HepG2 (cell line): ENCODE data around the gene CLDN11. TPM values are rescaled to one million over a fixed set of nuclear protein-coding genes. Genes with fewer than 3 reads are reported as not detected.

ENCODE experiments used
- ATAC-seq: fragments of 200-7000 bp; cut with Tn5 transposase; 3 replicates; pipeline ENCODE4 v1.9.1; 2020; ENCODE audit warnings: mild to moderate bottlenecking, moderate library complexity
- BruUV-seq: library from RNA; stranded (reverse); fragments of 400-500 nt; replicated peaks from 2 replicates; lab custom pipeline; 2021; lab: Mats Ljungman, UMichigan
- CTCF ChIA-PET: fragments of 300-600 bp; formaldehyde crosslinking; extraction: SDS; loops from one replicate; lab custom pipeline; 2021; ENCODE audit warnings: low total read pairs, inconsistent platforms, low intra/inter-chr PET ratio; lab: Yijun Ruan, JAX
- POLR2A ChIA-PET: fragments of 350-600 bp; sonication (Branson Sonifier 250); formaldehyde crosslinking; loops from one replicate; lab custom pipeline; 2020; ENCODE audit warnings: antibody characterized with exemption, inconsistent platforms; lab: Yijun Ruan, JAX
- DNase-seq: peaks from one replicate; pipeline ENCODE4 v3.0.0-alpha.2; 2015; ENCODE audit warnings: low spot score
- FAIRE-seq: peaks from 3 replicates; lab custom pipeline; 2011; peaks lifted over from hg19 to GRCh38; lab: Jason Lieb, UNC
- H2AFZ ChIP-seq: one replicate; pipeline ENCODE4 v1.6.1; 2011; ENCODE audit warnings: low read length, inconsistent platforms
- H3K27ac ChIP-seq: fragments of 300-600 bp; 3 replicates; pipeline ENCODE4 v1.8.0; 2011; ENCODE audit warnings: mixed run types, mild to moderate bottlenecking, mixed read lengths, low read length, inconsistent platforms; ENCODE audit not compliant: insufficient read depth; ENCODE audit errors: extremely low read length
- H3K27me3 ChIP-seq, 2 experiments: fragments of 200-600 bp in 1 of 2; 2 replicates in 1 of 2; 3 replicates in 1 of 2; pipeline versions ENCODE4 v1.6.0 to v1.8.0; 2011; ENCODE audit warnings: low read length in 2 of 2, mild to moderate bottlenecking in 2 of 2, moderate library complexity in 2 of 2, inconsistent platforms in 1 of 2; ENCODE audit not compliant: insufficient read depth in 2 of 2, control insufficient read depth in 1 of 2
- H3K36me3 ChIP-seq, 2 experiments: fragments of 200-600 bp in 1 of 2; replicated peaks in 1 of 2; 2 replicates in 1 of 2; 3 replicates in 1 of 2; pipeline versions ENCODE4 v1.5.1 to v1.8.0; 2011; ENCODE audit warnings: low read length in 2 of 2, inconsistent platforms in 1 of 2; ENCODE audit not compliant: insufficient read depth in 2 of 2, control insufficient read depth in 1 of 2
- H3K4me1 ChIP-seq: 2 replicates; pipeline ENCODE4 v1.5.1; 2012; ENCODE audit warnings: low read length, inconsistent platforms; ENCODE audit not compliant: insufficient read depth
- H3K4me2 ChIP-seq: 2 replicates; pipeline ENCODE4 v1.6.0; 2011; ENCODE audit warnings: low read depth, low read length, inconsistent platforms
- H3K4me3 ChIP-seq, 3 experiments: fragments of 200-600 bp in 1 of 3; sonication (generic), shearing (Covaris generic) in 1 of 3; replicated peaks in 1 of 3; 2 replicates each; pipeline ENCODE4 v1.5.1; 2011 to 2016; ENCODE audit warnings: low read length in 3 of 3, inconsistent platforms in 2 of 3, low read depth in 2 of 3, mild to moderate bottlenecking in 2 of 3, control low read depth in 1 of 3, mixed read lengths in 1 of 3; ENCODE audit not compliant: insufficient read depth in 1 of 3
- H3K79me2 ChIP-seq: one replicate; pipeline ENCODE4 v1.6.1; 2011; ENCODE audit warnings: low read length, inconsistent platforms; ENCODE audit not compliant: insufficient read depth
- H3K9ac ChIP-seq: 2 replicates; pipeline ENCODE4 v1.6.0; 2011; ENCODE audit warnings: mild to moderate bottlenecking, low read depth, low read length, inconsistent platforms; ENCODE audit not compliant: insufficient read depth
- H3K9me3 ChIP-seq: 2 replicates; pipeline ENCODE4 v1.5.1; 2012; ENCODE audit warnings: mild to moderate bottlenecking, low read length
- H4K20me1 ChIP-seq: 2 replicates; pipeline ENCODE4 v1.6.0; 2011; ENCODE audit warnings: inconsistent platforms, mild to moderate bottlenecking, low read length, moderate library complexity; ENCODE audit not compliant: insufficient read depth
- MBD4 ChIP-seq: IDR thresholded peaks from 2 replicates; pipeline ENCODE4 v1.6.1; 2012; ENCODE audit warnings: low read length, inconsistent platforms, borderline replicate concordance
- NR2F2 ChIP-seq: IDR thresholded peaks from 2 replicates; pipeline ENCODE4 v1.6.1; 2012; ENCODE audit warnings: low read depth, inconsistent platforms, borderline replicate concordance
- ZNF235 ChIP-seq: sonication (generic); formaldehyde crosslinking; IDR thresholded peaks from 2 replicates; pipeline ENCODE4 v1.8.1; 2023; ENCODE audit warnings: mild to moderate bottlenecking, missing genetic modification reagents, borderline replicate concordance
- ZNF605 ChIP-seq: sonication (generic); formaldehyde crosslinking; IDR thresholded peaks from 2 replicates; pipeline ENCODE4 v1.8.0; 2022; ENCODE audit warnings: mild to moderate bottlenecking, missing genetic modification reagents
- ZNF7 ChIP-seq: IDR thresholded peaks from 2 replicates; pipeline ENCODE4 v1.6.1; 2016; ENCODE audit warnings: missing biosample characterization, missing genetic modification reagents
- WGBS: methylation state at CpG from one replicate; pipeline ENCODE4 v1.1.6; 2017; ENCODE audit warnings: low lambda C conversion rate; 5-methylcytosine and 5-hydroxymethylcytosine counted together
- in situ Hi-C: cut with HindIII; loops from 2 replicates; pipeline ENCODE4 v1.10.0; 2017; ENCODE audit warnings: low pct_unique_long_range_greater_than_20kb; ENCODE audit not compliant: extremely low pct_ligation_motif_present
- intact Hi-C: fragments of 100-400 bp; cut with micrococcal nuclease; formaldehyde crosslinking; loops from one replicate; pipeline ENCODE4 v1.10.0; 2022; ENCODE audit not compliant: unreplicated experiment
- polyA plus RNA-seq, 8 experiments: library from polyadenylated mRNA; depleted of rRNA in 3 of 8; stranded (reverse) in 7 of 8; unstranded in 1 of 8; fragments of >200 nt; fragmentation: Illumina TruSeq in 4 of 8; extraction: Trizol in 4 of 8; gene quantifications; 2 replicates each; pipeline versions ENCODE4 v1.2.1 to v1.2.3, GENCODE V29; 2011 to 2016; ENCODE audit warnings: low read depth in 4 of 8, missing spikeins in 1 of 8, mixed read lengths in 1 of 8; ENCODE audit not compliant: insufficient read depth in 1 of 8
- total RNA-seq, 5 experiments: library from RNA; depleted of rRNA; stranded (reverse); fragments of >200 nt; fragmentation: Illumina TruSeq; extraction: Trizol; gene quantifications; 2 replicates each; pipeline ENCODE4 v1.2.3, GENCODE V29; 2016; ENCODE audit warnings: low read depth in 1 of 5

Gene CLDN11
- total and polyA plus RNA-seq, 2 of the 13 experiments (the other 11 are each of a cell fraction or from before 2014, with no cell fraction given): 4.2 to 4.9 TPM

DNA sequence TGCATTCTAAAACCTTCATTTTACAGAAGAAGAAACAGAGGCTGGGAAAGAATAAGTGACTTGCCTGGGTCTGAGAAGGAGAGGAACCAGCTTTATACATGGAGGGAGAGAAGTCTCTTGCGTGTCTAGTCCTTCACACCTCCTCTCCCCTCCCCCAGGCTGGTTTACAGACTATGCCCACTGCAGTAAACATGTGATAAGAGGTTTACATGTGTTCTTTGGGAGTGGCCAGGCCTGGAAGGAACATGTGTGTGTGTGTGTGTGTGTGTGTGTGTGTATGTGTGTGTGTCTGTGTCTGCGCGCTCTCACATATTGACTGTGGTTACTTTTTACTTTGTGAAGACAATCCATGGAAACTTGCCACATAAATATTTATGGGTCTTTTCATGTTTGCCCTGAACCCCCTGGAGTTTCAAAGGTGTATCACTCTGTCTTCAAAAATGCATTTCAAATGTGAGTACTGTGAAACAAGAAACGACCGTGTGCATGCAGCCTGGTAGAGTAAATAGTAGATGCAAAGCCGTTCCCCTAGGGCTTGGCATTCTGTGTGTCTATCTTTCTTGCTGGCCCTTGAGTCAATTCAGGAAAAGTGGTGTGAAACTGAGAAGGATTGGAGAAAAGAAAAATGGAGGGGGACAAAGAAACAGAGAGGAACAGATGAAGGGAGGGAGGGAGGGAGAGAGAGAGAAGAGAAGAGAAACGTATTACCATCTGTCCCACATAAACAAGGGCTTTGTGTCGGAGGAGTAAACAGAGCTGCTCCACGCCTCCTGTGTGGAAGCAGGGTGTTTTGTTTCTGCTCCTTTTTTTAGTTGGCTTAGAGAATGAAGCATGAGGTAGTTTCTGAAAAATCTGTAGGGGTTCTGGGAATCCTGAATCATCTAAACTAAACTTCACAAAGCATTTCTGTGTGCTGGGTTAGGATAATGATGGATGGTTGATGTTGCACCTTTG is 51.7 kb downstream of the CLDN11 start:
- Histone ChIP-seq H4K20me1 (no peaks in the 10 kb centered on the region), H3K36me3 (no peaks in the 10 kb centered on the region), H3K4me2 (peak overlapping the region; percentile 4; the same call in 1 of the 2 replicates), H3K27ac (no peak overlapping the region), H3K79me2 (no peaks in the 10 kb centered on the region), H3K27me3 (peaks cover 0 to 10% of the 10 kb centered on the region in 2 experiments; a peak in 2 of 5 replicates), H3K9ac (no peak overlapping the region), H2AFZ (no peak overlapping the region), H3K4me1 (peaks cover 36% of the 10 kb centered on the region), H3K9me3 (no peaks in the 10 kb centered on the region), H3K4me3 (no peak overlapping the region)
- in situ Hi-C loops: no loop called here
- DNase-seq (no peak), ATAC-seq (peak; percentile 29; the same call in 2 of the 3 replicates), FAIRE-seq (no peak)
- CTCF ChIA-PET: no interaction called here
- no peak for TF ChIP-seq NR2F2
- peak; percentile 65; the same call in 1 of the 2 replicates for TF ChIP-seq ZNF7
- POLR2A ChIA-PET: no interaction called here
- no TSS peak for BruUV-seq
- intact Hi-C loops: no loop called here
- WGBS: 26% methylated on average over 9 of the region's 9 CpGs

DNA sequence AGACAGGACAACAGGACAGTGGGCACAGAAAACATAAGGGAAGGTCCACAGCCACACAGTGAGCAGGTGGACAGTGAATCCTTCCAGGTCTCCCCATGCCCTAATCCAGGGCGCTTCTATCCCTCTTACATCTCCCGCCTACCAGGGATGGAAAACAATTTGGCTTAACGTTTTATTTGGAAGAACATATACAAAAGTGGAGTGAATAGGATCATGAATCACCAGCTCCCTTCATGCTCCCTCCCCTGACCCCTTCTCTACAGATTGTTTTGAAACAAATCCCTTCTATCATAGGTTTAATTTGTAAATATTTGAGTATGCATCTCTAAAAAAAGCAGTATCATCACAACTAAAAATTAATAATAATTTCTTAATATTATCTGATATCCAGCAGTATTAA is 52.5 kb downstream of the CLDN11 start:
- no peak overlapping the region for H3K27ac ChIP-seq
- FAIRE-seq: no peak

More for the DNA sequence above, 52.5 kb downstream of the CLDN11 start:
- no TSS peak for BruUV-seq
- TF ChIP-seq ZNF235 (CRISPR knock-in tag) (no peak), ZNF605 (CRISPR knock-in tag) (no peak), MBD4 (no peak)
- TF ChIP-seq, all 625 proteins: peak for 0
- peaks cover 36% of the 10 kb centered on the region for H3K4me1 ChIP-seq
- ATAC-seq: 0 out of 3 replicates have a peak, but pooled peaks have one; percentile 22
- no peak overlapping the region for H3K9ac ChIP-seq
- H3K36me3 ChIP-seq: no peaks in the 10 kb centered on the region
- intact Hi-C loops: no loop called here
- ChIA-PET CTCF (no interaction called here), POLR2A (no interaction called here)
- no peaks in the 10 kb centered on the region for H3K79me2 ChIP-seq
- no peaks in the 10 kb centered on the region for H3K9me3 ChIP-seq
- no peak overlapping the region for H3K4me3 ChIP-seq
- peaks cover 0 to 10% of the 10 kb centered on the region in 2 experiments; a peak in 2 of 5 replicates for H3K27me3 ChIP-seq
- no peak overlapping the region for H2AFZ ChIP-seq
- no peaks in the 10 kb centered on the region for H4K20me1 ChIP-seq
- peak overlapping the region; percentile 4; the same call in 1 of the 2 replicates for H3K4me2 ChIP-seq
- in situ Hi-C loops: no loop called here
- no peak for DNase-seq
- 42% methylated on average over 3 of the region's 3 CpGs for WGBS
